ENCODE results near the gene TNFRSF21.
"Not testable (repeated sequence)": the region's sequence is repeated elsewhere in the genome, so short reads cannot be mapped to it uniquely, and the experiment has no call there.

TNFRSF21 gene

GRCh38 chr6:47252633-47253032 is 57.1 kb downstream of the TNFRSF21 start:
- no peak for DNase-seq (ENCODE audit: low spot score)

- no peak for DNase-seq (ENCODE audit: low spot score)
These were observed 58.3 kb downstream of the TNFRSF21 start for GRCh38 chr6:47251396-47251795.

DNA sequence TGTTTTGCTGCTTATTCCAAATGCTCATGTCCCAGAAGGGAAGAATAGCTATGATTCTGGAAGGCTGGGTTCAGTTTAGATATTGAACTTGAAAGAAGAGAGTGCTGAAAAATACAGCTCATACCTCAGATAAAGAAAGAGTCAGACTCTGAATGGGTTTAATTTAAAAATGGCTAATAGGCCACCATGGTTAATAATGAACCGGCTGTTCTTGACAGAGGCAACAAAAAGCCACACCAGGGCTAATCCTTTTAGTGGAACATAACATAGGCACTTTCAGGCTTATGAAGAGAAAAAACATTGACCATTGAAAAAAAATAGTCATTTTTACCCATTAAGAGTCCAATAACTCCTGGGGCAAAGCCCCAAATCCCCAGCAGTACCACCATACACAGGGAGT is 59.4 kb downstream of the TNFRSF21 start:
- no peak for DNase-seq (ENCODE audit: low spot score)

GRCh38 chr6:47248446-47248845 is 61.3 kb downstream of the TNFRSF21 start:
- no peak for DNase-seq (ENCODE audit: low spot score)

DNA sequence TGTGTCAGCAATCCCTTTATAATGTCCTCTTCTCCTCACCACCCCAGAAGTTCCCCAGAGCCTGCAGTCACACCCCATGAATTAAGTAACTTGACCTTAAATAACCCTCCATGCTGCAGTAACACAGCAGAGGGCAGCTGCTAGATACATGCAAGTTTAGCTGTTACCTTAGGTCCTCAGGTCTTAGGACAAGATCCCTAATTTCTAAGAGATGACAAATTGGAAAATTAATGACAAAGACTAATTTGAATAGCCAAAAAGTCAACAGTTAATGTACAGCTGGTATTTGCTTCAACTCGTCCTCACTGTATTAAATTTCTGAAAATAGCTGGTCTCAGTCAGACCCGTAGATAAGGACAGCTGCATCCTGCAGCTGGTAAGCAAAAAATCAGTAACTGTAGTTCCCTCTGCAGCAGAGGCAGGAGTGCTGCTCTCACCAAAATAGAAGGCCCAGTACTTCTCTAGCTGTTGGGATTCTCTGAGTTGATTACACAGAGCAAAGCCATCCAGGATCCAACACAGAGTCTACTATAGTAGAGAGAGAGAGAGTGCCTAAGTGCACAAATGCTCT is 62.4 kb downstream of the TNFRSF21 start:
- DNase-seq (ENCODE audit: low spot score) = no peak

GRCh38 chr6:47246551-47246950 is 63.2 kb downstream of the TNFRSF21 start:
- no peak for DNase-seq (ENCODE audit: low spot score)

- no peak for DNase-seq (ENCODE audit: low spot score)
These were observed 63.8 kb downstream of the TNFRSF21 start for GRCh38 chr6:47245745-47246371.

GRCh38 chr6:47242483-47243386 is 67.0 kb downstream of the TNFRSF21 start:
- no peak for DNase-seq (ENCODE audit: low spot score)

DNA sequence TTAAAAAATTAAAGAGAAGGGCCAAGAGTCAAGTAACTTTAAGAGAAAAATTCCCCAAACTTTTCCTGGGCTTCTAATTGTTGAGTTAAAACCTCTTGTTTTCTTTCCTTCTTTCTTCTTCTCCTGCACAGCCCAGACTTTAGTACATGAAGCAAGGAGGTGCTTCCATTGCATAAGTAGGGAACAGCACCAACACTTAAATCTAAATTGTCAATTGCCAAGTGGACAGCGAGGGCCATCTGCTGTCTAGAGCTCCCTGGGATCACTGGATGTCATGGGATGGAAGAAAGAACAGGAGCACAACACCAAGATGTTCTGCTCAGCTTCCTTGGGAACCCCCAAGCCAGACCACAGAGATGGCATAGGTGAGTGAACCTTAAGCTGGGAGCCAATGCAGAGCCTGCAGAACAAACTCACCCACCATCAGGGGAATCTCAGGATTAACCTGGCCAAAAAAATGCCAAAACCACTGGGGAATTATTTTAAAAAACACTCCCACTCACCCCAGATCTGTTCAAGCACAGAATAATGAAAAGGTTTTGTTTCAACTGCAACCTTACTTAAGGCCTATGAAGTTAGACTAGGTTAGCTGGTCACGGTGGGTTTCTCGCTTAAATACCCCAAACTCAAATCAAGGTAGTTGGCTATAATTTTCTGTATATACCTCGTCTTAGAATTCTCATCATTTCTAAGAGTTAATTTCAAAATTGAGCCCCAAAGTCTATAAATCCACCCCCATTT is 67.8 kb downstream of the TNFRSF21 start:
- DNase-seq (ENCODE audit: low spot score) = no peak

GRCh38 chr6:47240277-47240890 is 69.3 kb downstream of the TNFRSF21 start:
- no peak for DNase-seq (ENCODE audit: low spot score)

GRCh38 chr6:47239546-47239945 is 70.2 kb downstream of the TNFRSF21 start:
- DNase-seq (ENCODE audit: low spot score) = no peak

DNA sequence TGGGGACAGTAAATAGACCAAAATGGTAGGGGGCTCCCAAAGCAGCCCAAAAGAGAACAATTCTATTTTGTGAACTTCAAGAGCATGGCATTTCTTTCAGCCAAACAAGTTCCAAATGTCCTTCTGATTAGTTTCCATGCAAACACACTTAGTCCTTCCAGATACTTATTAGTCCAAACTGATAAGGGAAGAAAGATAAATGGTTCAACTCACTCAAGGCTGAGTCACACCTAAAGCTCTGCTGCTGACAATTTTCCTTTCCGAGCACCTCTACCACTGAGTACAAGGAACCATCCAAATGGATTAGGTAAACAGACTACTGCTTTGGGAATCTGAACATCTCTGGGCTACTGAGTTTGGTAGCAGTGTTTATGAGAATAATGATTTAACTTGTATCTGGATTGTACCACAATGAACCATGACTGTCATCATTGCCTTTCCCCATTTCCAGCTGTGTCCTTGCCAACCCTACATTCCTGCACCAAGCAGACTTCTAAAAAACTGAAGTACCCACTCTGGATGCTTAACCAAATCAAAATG is 71.2 kb downstream of the TNFRSF21 start:
- no peak for DNase-seq (ENCODE audit: low spot score)

GRCh38 chr6:47237196-47237595 is 72.5 kb downstream of the TNFRSF21 start:
- DNase-seq (ENCODE audit: low spot score) = no peak

DNA sequence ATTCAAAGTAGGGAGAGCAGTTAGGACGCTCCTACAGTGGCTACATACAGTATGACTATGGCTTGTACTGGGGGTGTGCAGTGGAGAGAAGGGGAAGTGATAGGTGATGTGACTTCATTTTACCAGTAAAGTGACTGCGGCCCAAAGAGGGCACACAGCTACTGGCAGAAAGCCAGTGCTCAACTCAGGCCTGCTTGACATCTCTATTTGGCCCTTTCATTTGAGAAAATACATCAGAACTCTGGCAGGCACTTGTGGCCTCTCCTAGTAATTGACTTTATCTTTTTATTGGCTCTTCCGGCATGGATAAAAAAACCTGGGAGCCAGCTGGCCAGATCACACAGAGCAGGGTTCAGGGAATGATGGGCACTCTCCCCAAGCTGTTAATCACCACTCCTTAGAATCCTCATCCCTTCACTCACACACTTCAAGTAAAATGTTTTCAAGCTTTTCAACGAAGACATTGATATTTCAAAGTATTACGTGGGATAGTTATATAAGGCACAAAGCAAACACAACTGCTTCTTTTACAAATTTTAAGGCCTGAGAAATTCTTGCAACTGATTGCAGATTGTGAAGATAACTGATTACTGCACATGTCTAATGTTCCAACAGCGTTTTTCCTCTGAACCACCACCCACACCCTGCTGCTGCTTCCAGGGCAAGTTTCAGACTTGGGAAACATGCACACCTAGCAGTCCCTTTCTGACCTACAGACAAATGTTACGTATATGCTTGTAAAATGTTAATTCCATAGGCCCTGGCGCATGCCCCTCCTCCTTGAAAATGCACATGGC is 73.5 kb downstream of the TNFRSF21 start:
- DNase-seq (ENCODE audit: low spot score) = no peak

- DNase-seq (ENCODE audit: low spot score) = no peak
These were observed 74.3 kb downstream of the TNFRSF21 start for GRCh38 chr6:47235421-47235820.

DNA sequence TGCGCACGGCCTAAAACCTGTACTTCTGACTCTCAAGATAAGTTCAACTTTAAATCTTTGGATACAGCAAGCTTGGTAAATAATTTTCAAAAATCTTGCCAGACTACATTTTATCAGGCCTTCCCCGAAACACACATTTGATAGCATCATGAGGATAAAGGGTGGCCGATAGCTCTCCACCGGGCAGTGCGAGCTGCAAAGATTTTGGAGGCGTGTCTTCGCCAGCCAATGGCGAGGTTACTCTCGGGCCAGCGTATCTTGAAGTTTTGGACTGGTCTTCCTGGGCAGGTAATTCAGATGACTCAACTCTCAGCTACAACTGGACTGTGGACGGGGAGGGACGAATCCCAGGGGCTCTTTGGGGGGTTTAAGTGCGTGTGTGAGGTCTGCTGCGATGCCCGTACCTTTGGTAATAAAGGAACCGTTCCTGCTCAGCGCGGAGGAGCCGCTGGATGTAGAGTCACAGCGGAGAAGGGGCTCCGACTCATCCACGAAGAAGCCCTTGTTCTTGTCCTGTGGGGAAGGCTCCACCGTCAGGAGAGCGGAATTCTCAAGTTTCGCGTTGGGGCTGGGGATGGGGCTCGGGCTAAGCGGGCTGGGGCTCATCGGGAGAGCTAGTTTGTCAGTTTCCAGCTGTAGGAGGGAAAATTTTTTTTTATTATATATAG is 75.3 kb downstream of the TNFRSF21 start:
- no peak for DNase-seq (ENCODE audit: low spot score)

DNA sequence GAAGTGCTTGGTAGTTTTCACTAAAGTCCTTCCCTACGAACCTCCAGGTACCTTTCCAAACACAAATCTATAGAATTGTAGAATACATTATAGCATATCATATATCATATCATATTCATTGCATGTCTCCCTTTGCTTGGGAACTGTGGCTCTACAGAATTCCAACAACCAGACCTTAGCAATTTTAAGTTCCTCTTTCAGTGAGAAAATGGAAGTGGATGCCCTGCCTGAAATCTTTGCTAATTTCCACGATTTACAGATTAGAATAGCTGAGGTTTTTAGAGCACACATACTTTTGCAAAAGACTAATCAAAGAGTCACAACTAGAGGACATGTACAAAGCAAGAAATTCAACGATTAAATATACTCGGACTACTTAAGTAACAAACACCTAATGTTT is 78.6 kb downstream of the TNFRSF21 start:
- no peak for DNase-seq (ENCODE audit: low spot score)

GRCh38 chr6:47230579-47230978 is 79.1 kb downstream of the TNFRSF21 start:
- no peak for DNase-seq (ENCODE audit: low spot score)

GRCh38 chr6:47229255-47229654 is 80.5 kb downstream of the TNFRSF21 start:
- DNase-seq (ENCODE audit: low spot score) = no peak

- not testable (repeated sequence) for DNase-seq (ENCODE audit: low spot score)
These were observed 81.6 kb downstream of the TNFRSF21 start for GRCh38 chr6:47228093-47228492.

Measured in COLO829 (cell line).